NCI-H128 (cell line): ENCODE data around the gene CES4A.
"Not testable (repeated sequence)": the region's sequence is repeated elsewhere in the genome, so short reads cannot be mapped to it uniquely, and the experiment has no call there.

Experiments
- DNase-seq: peaks from one replicate; lab custom pipeline; 2025; ENCODE audit not compliant: unreplicated experiment; lab: John Stamatoyannopoulos, UW

Gene CES4A

DNA sequence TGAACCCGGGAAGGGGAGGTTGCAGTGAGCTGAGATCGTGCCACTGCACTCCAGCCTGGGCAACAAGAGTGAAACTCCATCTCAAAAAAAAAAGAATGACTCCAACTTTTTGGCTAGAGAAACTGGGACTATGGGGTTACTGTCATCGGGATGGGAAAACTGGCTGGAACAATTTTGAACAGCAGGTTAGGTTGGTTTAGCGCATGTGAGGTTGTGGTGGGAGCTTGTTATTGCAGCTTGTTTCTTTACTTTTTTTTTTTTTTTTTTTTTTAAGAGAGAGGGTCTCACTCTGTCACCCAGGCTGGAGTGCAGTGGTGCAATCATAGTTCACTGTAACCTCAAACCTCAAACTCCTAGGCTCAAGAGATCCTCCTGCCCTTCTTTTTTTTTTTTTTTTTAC is 53.1 kb downstream of the CES4A start:
- not testable (repeated sequence) for DNase-seq

DNA sequence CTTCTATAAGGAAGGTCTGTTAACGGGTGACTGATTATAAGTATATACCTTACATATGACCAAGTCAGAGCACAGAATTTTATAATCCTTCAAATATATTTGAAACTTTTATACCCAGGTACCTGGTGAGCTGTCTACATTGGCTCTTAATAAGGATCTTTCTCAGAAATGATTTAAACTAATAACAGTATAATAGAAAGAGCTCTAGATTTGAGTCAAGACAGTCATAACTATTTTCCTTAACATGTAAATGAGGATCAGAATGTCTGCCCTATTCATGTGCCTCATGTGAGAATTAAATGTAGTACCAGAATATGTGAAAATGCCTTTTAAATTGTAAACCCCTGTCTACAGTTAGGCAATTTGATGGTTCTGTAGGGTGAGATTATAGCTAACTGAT is 55.0 kb downstream of the CES4A start:
- DNase-seq, result no peak

DNA sequence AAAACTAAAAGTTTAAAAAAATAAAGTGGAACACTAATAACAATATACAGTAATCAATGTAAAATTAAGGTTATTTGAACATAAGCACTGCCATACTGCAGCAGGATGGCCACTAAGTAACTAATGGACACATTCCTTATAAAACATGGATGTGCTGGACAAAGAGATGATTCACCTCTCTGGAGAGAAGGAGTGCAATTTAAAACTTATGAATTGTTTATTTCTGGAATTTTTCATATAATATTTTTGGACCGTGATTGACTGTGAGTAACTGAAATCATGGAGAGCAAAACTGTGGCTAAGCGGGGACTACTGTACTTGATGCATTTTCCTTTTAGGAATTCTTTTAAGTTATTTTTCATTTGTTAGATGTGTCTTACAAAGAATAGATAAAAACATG is 62.4 kb downstream of the CES4A start:
- DNase-seq, result no peak

DNA sequence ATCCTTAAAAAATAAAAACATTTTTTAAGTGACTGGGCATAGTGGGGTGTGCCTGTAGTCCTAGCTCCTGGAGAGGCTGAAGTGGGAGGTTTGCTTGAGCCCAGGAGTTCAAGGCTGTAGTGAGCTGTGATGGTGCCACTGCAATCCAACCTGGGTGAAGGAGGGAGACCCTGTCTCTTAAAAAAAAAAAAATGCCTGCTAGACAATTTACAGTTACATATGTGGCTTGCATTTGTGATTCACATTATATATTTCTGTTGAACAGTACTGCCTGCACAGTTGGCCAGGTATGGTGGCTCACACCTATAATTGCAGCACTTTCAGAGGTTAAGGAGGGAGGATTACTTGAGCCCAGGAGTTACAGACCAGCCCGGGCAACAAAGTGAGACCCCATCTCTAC is 64.0 kb downstream of the CES4A start:
- no peak for DNase-seq

DNA sequence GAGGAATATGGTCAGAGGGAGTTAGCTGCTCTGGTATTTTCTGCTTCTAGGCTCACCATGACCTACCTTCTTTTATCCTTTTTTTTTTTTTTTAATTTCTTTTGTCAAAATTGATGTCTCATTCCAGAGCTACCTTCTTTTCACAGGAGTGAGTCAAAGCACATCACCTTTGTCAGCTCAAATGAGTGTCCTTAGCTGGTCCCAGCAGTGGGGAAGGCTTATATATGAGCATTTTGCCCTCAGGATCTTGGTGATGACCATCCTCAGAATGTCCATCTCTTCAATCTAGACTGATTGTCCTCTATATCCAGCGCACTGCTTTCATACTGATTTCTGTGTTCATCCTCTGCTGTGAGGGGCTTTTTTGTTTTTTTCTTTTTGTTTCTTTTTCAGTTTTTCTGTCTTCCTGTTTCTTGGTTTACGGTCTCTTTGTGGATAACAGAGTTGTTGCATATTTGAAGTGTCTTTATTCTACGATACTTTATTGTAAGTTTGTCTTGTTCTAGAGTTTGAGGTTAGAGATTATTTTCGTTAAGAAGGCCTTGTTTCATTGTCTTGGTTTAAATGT is 65.5 kb downstream of the CES4A start:
- no peak for DNase-seq

DNA sequence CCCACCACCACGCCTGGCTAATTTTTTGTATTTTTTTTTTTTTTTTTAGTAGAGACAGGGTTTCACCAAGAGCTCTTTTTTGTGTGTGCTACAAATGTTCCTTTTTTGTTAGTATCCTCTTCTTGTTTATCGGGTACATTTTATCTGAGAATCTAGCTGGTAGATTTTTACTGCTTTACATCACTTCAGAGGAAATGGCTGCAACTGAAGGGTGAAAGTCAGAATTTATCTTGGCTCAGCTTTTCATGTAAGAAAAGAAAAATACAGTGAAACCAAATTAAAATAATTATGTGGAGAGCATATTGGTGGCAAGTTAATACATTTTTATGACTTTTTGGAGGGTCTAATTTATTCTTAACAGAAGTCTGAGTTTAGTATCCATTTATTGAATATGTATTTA is 66.5 kb downstream of the CES4A start:
- no peak for DNase-seq

- DNase-seq, result no peak
These were observed 67.5 kb downstream of the CES4A start for GRCh38 chr16:67055712-67056487.
